ENCODE measurements around the gene KCNS3.

DNA sequence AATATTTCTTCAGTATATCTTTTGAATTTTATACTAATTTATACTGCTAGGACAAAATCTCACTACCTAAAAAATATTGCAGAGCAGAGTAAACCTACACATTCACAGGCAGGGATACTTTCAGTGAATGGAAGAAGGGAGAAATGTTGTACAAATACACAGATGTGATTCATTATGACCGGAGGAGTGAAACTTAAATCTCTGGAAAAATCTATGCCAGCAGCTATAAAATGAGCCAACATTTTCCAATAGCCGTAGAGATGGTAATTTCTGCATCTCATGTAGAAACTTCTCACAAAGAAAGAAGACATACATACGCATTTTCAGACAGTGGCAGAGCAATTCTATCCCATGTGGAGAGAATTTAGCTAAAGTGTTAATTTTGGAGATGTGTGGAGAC lies 54.8 kb downstream of the KCNS3 start:
- TF ChIP-seq, protein P1, sequence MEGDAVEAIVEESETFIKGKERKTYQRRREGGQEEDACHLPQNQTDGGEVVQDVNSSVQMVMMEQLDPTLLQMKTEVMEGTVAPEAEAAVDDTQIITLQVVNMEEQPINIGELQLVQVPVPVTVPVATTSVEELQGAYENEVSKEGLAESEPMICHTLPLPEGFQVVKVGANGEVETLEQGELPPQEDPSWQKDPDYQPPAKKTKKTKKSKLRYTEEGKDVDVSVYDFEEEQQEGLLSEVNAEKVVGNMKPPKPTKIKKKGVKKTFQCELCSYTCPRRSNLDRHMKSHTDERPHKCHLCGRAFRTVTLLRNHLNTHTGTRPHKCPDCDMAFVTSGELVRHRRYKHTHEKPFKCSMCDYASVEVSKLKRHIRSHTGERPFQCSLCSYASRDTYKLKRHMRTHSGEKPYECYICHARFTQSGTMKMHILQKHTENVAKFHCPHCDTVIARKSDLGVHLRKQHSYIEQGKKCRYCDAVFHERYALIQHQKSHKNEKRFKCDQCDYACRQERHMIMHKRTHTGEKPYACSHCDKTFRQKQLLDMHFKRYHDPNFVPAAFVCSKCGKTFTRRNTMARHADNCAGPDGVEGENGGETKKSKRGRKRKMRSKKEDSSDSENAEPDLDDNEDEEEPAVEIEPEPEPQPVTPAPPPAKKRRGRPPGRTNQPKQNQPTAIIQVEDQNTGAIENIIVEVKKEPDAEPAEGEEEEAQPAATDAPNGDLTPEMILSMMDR (conservative IDR thresholded peaks at IDR 0.05 in 1 of 2, IDR thresholded peaks at IDR 0.05 in 1 of 2; ENCODE audit: low read depth in 1 of 2, low read length in 2 of 2) = no peak
- no peak for TF ChIP-seq EZH2 (IDR thresholded peaks at IDR 0.05; ENCODE audit: low read length, missing control alignments)
